ENCODE data around the gene C1RL. TPM values are rescaled to one million over a fixed set of nuclear protein-coding genes. Genes with fewer than 3 reads are reported as not detected.

The C1RL gene
- total RNA-seq, 1 donor from 2014 or later: 58.5 TPM

DNA sequence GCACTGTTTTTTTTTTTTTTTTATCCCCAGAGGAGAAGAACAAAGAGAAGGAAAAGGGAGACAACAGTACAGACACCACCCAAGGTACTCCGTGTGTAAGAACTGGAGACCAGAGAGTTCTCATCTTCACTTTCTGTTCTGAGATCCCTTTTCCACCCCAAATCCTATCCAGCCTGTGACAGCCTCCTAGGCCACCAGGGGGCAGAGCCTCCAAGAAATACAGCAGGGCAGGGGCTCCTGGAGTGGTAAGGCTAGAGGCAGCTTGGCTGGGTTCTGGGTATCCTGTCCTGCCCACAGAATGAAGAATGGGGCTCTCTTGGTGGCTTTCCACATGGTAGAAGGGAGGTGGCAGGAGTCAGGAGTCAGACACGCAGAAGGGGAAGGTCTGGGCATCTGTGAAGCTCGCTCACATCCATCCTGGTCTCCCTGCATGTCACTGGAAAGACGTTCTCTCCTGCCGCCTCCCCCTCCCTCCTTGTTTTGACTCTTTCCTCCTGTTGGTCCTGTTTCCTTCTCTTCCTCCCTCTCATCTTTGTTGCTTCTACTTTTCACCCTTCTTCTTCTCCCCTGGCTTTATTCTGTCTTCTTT lies 33.1 kb upstream of the C1RL start:
- no peaks in the 10 kb centered on the region for H3K9me3 Mint-ChIP-seq
- peaks cover 56% of the 10 kb centered on the region for H3K36me3 Mint-ChIP-seq
- TF ChIP-seq, protein P1, sequence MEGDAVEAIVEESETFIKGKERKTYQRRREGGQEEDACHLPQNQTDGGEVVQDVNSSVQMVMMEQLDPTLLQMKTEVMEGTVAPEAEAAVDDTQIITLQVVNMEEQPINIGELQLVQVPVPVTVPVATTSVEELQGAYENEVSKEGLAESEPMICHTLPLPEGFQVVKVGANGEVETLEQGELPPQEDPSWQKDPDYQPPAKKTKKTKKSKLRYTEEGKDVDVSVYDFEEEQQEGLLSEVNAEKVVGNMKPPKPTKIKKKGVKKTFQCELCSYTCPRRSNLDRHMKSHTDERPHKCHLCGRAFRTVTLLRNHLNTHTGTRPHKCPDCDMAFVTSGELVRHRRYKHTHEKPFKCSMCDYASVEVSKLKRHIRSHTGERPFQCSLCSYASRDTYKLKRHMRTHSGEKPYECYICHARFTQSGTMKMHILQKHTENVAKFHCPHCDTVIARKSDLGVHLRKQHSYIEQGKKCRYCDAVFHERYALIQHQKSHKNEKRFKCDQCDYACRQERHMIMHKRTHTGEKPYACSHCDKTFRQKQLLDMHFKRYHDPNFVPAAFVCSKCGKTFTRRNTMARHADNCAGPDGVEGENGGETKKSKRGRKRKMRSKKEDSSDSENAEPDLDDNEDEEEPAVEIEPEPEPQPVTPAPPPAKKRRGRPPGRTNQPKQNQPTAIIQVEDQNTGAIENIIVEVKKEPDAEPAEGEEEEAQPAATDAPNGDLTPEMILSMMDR (IDR thresholded peaks at IDR 0.05; ENCODE audit: unreplicated experiment): peak; percentile 73
- no peaks in the 10 kb centered on the region for H3K27me3 Mint-ChIP-seq (ENCODE audit: low read depth)
- H3K27ac Mint-ChIP-seq: no peak overlapping the region
- DNase-seq (ENCODE audit: low spot score in 2 of 2, unreplicated experiment in 2 of 2): peak in 1 of 2 experiments; percentile 53
- H3K4me3 Mint-ChIP-seq: no peak overlapping the region
- no peaks in the 10 kb centered on the region for H3K4me1 Mint-ChIP-seq

DNA sequence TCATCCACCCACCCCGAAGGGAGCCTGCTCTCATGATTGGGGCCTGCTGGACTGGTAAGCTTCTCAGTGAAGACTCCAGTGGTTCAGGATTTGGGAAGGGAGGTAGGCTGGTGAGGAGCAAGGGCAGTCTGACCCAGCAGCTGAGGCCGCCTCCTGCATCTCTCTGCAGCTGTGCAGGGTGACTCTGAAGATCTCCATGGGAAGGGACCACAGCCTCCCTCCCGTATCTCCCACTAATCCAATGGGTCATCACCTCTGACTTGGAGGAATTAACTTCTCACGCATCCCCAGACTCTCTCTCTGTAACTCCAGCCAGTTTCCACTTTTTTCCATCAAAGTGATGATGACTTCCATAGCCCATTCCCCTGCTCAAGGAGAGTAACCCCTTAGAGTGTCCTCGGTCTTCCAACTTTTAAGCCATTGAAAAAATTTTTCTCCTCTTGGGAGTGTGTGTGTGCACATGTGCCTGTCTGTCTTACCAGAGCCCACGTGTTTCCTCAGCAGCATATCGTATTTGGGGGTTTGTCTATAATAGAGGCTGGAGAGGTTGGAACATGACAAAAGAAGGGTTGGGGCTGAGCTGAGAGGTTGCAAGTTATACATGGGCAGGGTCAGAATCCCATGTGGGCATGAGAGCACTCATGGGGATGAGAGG lies 32.5 kb upstream of the C1RL start:
- Mint-ChIP-seq H3K27me3 (ENCODE audit: low read depth) (no peaks in the 10 kb centered on the region), H3K36me3 (peaks cover 54% of the 10 kb centered on the region), H3K4me1 (no peaks in the 10 kb centered on the region), H3K4me3 (no peak overlapping the region), H3K27ac (no peak overlapping the region), H3K9me3 (no peaks in the 10 kb centered on the region)
- DNase-seq (ENCODE audit: low spot score in 2 of 2, unreplicated experiment in 2 of 2): no peak
- TF ChIP-seq, protein P1 (IDR thresholded peaks at IDR 0.05; ENCODE audit: unreplicated experiment): no peak

DNA sequence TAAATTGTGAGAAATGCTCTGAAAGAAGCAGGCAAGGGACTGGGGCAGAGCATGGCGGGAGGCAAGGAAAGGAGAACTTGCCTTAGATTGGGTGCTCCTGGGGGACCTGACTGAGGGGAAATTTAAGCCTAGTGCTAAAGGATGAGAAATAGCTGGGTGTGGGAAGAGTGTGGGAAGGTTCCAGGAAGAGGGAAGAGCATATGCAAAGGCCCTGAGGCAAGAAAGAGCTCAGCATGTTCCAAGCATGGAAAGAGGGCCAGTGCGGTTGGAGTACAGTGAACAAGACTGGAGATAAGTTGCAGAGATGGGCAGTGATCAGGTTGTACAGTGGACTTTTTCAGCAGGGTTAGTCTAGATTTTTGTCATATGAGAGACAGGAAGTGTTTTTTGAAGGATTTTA lies 30.2 kb upstream of the C1RL start:
- Mint-ChIP-seq H3K9me3 (no peaks in the 10 kb centered on the region), H3K36me3 (peaks cover 60% of the 10 kb centered on the region), H3K4me1 (no peaks in the 10 kb centered on the region), H3K27me3 (ENCODE audit: low read depth) (no peaks in the 10 kb centered on the region), H3K4me3 (no peak overlapping the region), H3K27ac (no peak overlapping the region)
- TF ChIP-seq, protein P1 (IDR thresholded peaks at IDR 0.05; ENCODE audit: unreplicated experiment): no peak
- DNase-seq (ENCODE audit: low spot score in 2 of 2, unreplicated experiment in 2 of 2): no peak

DNA sequence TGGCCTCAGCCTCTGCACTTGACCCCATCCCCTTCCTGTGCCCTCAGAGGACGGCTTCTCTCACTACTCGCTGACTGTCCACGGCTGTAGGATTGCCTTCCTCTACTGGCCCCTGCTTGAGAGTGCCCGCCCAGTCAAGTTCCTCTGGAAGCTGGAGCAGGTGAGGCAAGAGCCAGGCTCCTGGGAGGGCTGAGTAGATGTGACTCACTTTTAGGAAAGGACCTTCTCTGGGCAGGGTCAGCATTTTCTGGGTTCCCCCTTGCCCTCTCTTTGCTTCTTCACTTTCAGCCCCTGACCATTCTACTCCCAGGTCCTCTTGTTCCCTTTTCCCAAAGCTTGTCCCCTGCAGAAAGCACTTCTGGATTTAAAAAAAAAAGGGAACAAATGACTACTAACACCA lies 28.9 kb upstream of the C1RL start:
- H3K36me3 Mint-ChIP-seq: peaks cover 52% of the 10 kb centered on the region
- no peaks in the 10 kb centered on the region for H3K4me1 Mint-ChIP-seq
- no peaks in the 10 kb centered on the region for H3K27me3 Mint-ChIP-seq (ENCODE audit: low read depth)
- no peak overlapping the region for H3K27ac Mint-ChIP-seq
- no peak overlapping the region for H3K4me3 Mint-ChIP-seq
- DNase-seq (ENCODE audit: low spot score in 2 of 2, unreplicated experiment in 2 of 2): no peak
- TF ChIP-seq, protein P1 (IDR thresholded peaks at IDR 0.05; ENCODE audit: unreplicated experiment): no peak
- no peaks in the 10 kb centered on the region for H3K9me3 Mint-ChIP-seq

DNA sequence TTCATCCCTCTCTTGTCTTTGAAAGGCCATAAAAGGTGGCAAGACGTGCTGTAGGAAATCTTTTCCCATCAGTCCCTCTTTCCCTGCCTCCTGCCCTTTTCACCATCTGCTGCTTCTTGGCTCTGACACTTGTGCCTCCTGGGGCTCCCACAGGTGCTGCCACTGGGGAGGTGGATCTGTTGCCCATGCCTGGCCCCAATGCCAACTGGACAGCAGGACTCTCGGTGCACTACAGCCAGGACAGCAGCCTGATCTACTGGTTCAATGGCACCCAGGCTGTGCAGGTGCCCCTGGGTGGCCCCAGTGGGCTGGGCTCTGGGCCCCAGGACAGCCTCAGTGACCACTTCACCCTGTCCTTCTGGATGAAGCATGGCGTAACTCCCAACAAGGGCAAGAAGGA lies 27.7 kb upstream of the C1RL start:
- Mint-ChIP-seq H3K27me3 (ENCODE audit: low read depth) (no peaks in the 10 kb centered on the region), H3K9me3 (no peaks in the 10 kb centered on the region), H3K4me3 (no peak overlapping the region), H3K4me1 (peaks cover 9% of the 10 kb centered on the region), H3K36me3 (peaks cover 42% of the 10 kb centered on the region), H3K27ac (no peak overlapping the region)
- TF ChIP-seq, protein P1 (IDR thresholded peaks at IDR 0.05; ENCODE audit: unreplicated experiment): no peak
- no peak for DNase-seq (ENCODE audit: low spot score in 2 of 2, unreplicated experiment in 2 of 2)

All from mesothelial cell of epicardium (in vitro differentiated cells).